ENCODE data around the gene CEACAM1. TPM values are rescaled to one million over a fixed set of nuclear protein-coding genes. Genes with fewer than 3 reads are reported as not detected.
"Not testable (repeated sequence)": the region's sequence is repeated elsewhere in the genome, so short reads cannot be mapped to it uniquely, and the experiment has no call there.

The CEACAM1 gene
- polyA plus RNA-seq, 6 donors from 2014 or later, result 2.8 to 4.3 (median 3.4) TPM; not detected in 1

DNA sequence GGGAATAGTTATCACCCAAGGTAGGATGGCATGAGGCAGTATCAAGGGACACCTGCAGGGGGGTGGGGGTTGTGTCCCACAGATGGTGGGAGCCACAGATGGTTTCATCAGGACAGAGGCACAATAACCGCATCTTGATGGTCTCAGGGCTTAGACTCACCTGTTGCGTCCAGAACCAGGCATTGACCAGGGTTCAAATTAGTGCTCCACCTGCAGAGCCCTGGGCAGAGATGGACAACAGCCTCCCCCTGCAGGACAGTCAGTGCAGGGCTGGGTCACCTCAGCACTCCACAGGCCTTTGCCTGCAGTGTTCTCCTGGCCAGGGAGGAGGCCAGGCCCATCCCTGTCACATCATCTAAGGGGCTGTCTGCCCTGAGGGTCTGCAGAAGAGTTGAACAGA, 14.5 kb upstream of the CEACAM1 start:
- DNase-seq (no peak), ATAC-seq (ENCODE audit: low read depth in 2 of 2) (no peak)
- Mint-ChIP-seq H3K4me3 (no peak overlapping the region), H3K36me3 (peaks cover 0 to 7% of the 10 kb centered on the region in 2 donors), H3K27ac (no peak overlapping the region), H3K9me3 (peaks cover 0 to 4% (median 1%) of the 10 kb centered on the region in 7 donors), H3K4me1 (no peaks in the 10 kb centered on the region), H3K27me3 (peaks cover 5 to 48% (median 25%) of the 10 kb centered on the region in 3 donors)

DNA sequence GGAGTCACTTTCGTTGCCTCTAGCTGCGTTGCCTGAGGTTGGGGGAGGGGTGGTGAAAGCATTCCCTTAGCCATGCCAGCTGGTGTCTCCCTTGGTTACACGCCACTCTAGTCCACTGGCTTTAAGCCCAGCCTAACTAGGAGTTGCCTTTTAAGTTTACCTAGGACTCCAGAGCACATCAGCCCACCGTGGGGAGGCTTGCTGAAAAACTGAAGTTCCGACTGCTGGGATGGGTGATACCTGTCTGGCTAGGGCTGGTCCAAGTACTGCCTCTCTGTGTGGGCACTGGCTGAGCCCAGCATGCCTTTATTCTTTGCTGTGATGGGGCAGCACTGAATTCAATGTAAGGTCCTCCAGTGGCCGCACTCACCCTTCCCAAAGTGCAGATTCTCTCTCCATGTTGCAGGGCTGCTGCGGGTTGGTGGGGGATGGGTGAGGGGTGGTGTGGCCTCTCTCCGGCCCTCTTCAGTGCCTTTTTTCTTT, 11.8 kb upstream of the CEACAM1 start:
- Mint-ChIP-seq H3K9me3 (peaks cover 0 to 4% (median 0%) of the 10 kb centered on the region in 7 donors), H3K4me1 (no peaks in the 10 kb centered on the region), H3K36me3 (no peaks in the 10 kb centered on the region), H3K27me3 (peaks cover 0 to 24% (median 6%) of the 10 kb centered on the region in 3 donors), H3K27ac (peak overlapping the region in 1 of 6 donors; percentile 27), H3K4me3 (no peak overlapping the region)
- DNase-seq (no peak), ATAC-seq (ENCODE audit: low read depth in 2 of 2) (no peak)

DNA sequence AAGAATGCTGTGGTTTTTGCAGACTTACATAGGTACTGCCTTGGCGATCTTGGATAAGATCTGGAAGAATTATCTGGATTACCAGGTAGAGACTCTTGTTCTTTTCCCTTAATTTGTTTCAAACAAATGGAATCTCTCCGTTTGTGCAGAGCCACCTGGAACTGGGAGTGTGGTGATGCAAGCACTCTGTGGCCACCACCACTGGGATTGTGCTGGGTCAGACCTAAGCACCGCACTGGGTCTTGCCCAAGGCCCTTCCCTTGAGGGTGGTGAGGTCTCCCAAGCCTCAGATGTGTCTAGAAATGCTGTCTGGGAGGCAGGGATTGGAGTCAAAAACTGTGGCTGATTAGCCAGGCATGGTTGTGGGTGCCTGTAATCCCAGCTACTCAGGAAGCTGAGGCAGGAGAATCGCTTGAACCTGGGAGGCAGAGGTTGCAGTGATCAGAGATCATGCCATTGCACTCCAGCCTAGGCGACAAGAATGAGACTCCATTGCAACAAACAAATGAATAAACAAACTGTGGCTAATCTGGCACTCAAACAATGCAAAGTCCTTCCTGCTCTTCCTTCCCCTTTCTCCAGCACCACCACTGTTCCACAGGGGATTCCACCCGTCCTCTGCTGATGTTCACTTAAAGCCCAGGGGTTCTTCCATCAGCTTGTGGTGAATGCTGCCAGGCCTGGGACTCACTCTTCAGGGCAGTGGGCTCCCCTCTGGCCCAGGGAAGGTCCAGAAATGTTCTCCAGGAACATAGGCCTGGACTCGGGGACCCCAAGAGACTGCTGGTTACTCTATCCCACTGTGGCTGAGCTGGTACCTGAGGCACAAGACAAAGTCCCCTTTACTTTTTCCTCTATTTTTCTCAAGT, 10.8 kb upstream of the CEACAM1 start:
- H3K4me1 Mint-ChIP-seq, result no peaks in the 10 kb centered on the region
- peaks cover 0 to 22% (median 6%) of the 10 kb centered on the region in 3 donors for H3K27me3 Mint-ChIP-seq
- H3K27ac Mint-ChIP-seq, result peak overlapping the region in 1 of 6 donors; percentile 45
- peaks cover 0 to 4% (median 0%) of the 10 kb centered on the region in 7 donors for H3K9me3 Mint-ChIP-seq
- no peak for ATAC-seq (ENCODE audit: low read depth in 2 of 2)
- no peaks in the 10 kb centered on the region for H3K36me3 Mint-ChIP-seq
- DNase-seq, result no peak
- H3K4me3 Mint-ChIP-seq, result no peak overlapping the region

DNA sequence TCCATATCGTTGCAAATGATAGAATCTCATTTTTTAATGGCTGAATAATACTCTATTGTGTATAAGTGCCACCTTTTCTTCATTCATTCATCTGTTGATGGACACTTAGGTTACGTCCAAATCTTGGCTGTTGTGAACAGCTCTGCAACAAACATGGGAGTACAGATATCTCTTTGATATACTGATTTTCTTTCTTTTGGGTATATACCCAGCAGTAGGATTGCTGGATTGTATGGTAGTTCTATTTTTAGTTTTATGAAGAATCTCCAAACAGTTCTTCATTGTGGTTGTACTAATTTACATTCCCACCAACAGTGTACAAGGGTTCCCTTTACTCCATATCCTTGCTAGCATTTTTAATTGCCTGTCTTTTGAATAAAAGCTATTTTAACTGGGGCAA, 7.0 kb upstream of the CEACAM1 start:
- not testable (repeated sequence) for ATAC-seq (ENCODE audit: low read depth in 2 of 2); H3K9me3 Mint-ChIP-seq; H3K36me3 Mint-ChIP-seq; H3K4me3 Mint-ChIP-seq; H3K4me1 Mint-ChIP-seq; DNase-seq
- Mint-ChIP-seq H3K27me3 (peaks cover 0 to 16% (median 6%) of the 10 kb centered on the region in 3 donors), H3K27ac (peak overlapping the region in 1 of 6 donors; percentile 6)

DNA sequence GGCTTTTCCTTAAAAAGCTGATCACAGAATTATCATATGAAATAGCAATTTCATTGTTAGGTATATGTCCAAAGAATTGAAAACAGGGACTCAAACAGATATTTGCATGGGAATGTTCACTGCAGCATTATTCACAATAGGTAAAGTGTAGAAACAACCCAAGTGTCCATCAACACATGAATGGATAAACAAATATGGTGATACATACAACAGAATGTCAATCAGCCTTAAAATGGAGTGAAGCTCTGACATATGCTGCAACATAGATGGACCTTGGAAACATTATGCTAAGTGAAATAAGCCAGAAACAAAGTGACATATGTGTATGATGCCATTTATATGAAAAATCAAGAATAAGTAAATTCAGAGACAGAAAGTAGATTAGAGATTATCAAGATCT, 6.1 kb upstream of the CEACAM1 start:
- ATAC-seq (ENCODE audit: low read depth in 2 of 2) (no peak), DNase-seq (no peak)
- H3K27me3 Mint-ChIP-seq, result peaks cover 0 to 12% (median 6%) of the 10 kb centered on the region in 3 donors
- no peaks in the 10 kb centered on the region for H3K36me3 Mint-ChIP-seq
- H3K4me1 Mint-ChIP-seq, result peaks cover 1 to 2% (median 2%) of the 10 kb centered on the region in 3 donors
- H3K9me3 Mint-ChIP-seq, result peaks cover 0 to 4% (median 0%) of the 10 kb centered on the region in 7 donors
- H3K4me3 Mint-ChIP-seq, result no peak overlapping the region
- peak overlapping the region in 1 of 6 donors; percentile 32 for H3K27ac Mint-ChIP-seq

DNA sequence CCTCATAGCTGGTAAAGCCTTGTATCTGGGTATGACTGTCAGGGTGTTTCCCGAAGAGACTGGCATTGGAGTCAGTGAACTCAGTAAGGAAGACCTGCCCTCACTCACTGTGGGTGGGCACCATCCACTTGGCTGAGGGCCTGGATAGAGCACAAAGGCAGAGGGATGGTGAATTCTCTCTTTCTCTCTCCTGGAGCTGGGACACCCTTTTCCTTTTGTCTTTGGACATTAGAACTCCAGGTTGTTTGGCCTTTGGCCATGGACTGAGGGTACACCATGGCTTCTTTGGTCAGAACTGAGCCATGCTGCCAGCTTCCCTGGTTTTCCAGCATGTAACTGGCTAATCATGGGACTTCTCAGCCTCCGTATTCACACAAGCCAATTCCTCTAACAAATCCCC, 4.6 kb upstream of the CEACAM1 start:
- no peaks in the 10 kb centered on the region for H3K27me3 Mint-ChIP-seq
- DNase-seq, result no peak
- no peak overlapping the region for H3K27ac Mint-ChIP-seq
- H3K9me3 Mint-ChIP-seq, result no peaks in the 10 kb centered on the region
- peaks cover 16 to 17% (median 17%) of the 10 kb centered on the region in 3 donors for H3K4me1 Mint-ChIP-seq
- no peaks in the 10 kb centered on the region for H3K36me3 Mint-ChIP-seq
- H3K4me3 Mint-ChIP-seq, result no peak overlapping the region
- no peak for ATAC-seq (ENCODE audit: low read depth in 2 of 2)

DNA sequence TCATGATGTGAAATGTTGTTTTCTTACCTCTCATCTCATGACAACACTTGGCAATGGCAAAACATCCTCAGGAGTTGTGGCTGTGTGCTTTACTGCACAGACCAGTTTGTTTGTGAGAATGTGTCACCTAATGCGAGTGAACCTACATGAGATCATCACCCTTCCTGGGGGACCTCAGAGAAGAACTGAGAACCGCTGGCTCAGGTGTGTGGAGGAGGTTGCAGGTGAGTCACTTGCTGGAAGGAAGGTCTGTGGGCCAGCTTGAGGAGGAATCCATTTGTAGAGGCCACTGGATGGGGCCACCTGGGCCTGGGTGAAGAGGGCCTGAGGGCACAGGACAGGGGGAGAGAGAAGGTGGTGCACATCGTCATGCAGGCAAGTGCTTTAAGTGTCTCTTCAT, 3.0 kb upstream of the CEACAM1 start:
- no peaks in the 10 kb centered on the region for H3K9me3 Mint-ChIP-seq
- H3K27ac Mint-ChIP-seq, result peak overlapping the region in 1 of 6 donors; percentile 33
- H3K4me3 Mint-ChIP-seq, result peak overlapping the region in 1 of 8 donors; percentile 48
- H3K4me1 Mint-ChIP-seq, result peaks cover 25 to 28% (median 26%) of the 10 kb centered on the region in 3 donors
- no peaks in the 10 kb centered on the region for H3K27me3 Mint-ChIP-seq
- H3K36me3 Mint-ChIP-seq, result no peaks in the 10 kb centered on the region
- no peak for ATAC-seq (ENCODE audit: low read depth in 2 of 2)
- DNase-seq, result no peak

DNA sequence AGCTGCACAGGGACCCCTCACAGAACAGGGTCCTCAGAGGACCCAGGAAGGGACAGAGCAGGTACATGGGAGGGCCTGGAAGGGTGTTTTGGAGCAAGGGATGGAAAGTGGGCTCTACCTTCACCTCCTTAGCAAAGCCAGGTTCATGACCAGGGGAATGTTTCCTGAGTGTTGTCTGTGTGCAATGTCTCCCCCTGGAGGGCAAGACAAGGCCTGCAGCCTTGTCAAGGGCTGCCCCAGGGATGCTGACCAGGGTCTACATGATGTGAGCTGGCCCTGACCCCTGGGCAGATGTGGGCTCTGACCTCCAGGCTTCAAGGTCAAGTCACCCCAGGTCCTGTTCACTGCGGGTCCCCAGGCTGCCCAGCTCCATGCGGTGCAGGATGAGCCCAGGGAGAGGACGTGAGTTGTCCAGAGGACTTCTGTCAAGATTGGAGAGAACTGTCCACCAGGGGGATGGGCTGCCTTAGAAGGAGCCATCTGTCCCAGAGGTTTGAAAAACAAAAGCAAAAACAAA, 1.0 kb upstream of the CEACAM1 start:
- Mint-ChIP-seq H3K36me3 (no peaks in the 10 kb centered on the region), H3K27ac (peak overlapping the region in 3 of 6 donors; percentile 14 to 97 (median 77))

DNA sequence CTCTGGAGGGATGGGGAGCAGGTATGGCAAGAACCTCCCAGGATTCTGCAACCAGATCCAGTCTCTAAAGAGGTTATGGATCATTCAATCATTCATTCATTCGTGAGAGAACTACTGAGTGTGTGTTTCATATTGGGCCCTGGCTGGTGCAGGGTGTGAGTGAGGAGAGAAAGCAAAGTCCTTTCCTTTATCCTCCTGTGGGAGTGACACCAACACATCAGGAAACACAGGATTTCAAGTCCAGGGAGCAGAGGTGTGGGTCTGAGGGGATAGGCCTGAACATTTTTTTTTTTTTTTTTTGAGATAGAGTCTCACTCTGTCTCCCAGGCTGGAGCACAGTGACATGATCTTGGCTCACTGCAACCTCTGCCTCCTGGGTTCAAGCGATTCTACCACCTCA, 3.3 kb downstream of the CEACAM1 start:
- peaks cover 7 to 9% of the 10 kb centered on the region in 2 donors for H3K36me3 Mint-ChIP-seq
- no peaks in the 10 kb centered on the region for H3K27me3 Mint-ChIP-seq
- H3K9me3 Mint-ChIP-seq, result no peaks in the 10 kb centered on the region
- no peak overlapping the region for H3K4me3 Mint-ChIP-seq
- H3K4me1 Mint-ChIP-seq, result peaks cover 41 to 58% (median 48%) of the 10 kb centered on the region in 3 donors
- ATAC-seq (ENCODE audit: low read depth in 2 of 2) (no peak), DNase-seq (no peak)
- peak overlapping the region in 3 of 6 donors; percentile 51 to 91 (median 59) for H3K27ac Mint-ChIP-seq

More for the DNA sequence above, 1.0 kb upstream of the CEACAM1 start:
- H3K27me3 Mint-ChIP-seq, result no peaks in the 10 kb centered on the region
- H3K9me3 Mint-ChIP-seq, result no peaks in the 10 kb centered on the region
- peak overlapping the region; percentile 76 to 97 (median 88) for H3K4me3 Mint-ChIP-seq
- peak; percentile 71 to 85 for ATAC-seq (ENCODE audit: low read depth in 2 of 2)
- peaks cover 29 to 38% (median 33%) of the 10 kb centered on the region in 3 donors for H3K4me1 Mint-ChIP-seq
- DNase-seq, result peak; percentile 68

DNA sequence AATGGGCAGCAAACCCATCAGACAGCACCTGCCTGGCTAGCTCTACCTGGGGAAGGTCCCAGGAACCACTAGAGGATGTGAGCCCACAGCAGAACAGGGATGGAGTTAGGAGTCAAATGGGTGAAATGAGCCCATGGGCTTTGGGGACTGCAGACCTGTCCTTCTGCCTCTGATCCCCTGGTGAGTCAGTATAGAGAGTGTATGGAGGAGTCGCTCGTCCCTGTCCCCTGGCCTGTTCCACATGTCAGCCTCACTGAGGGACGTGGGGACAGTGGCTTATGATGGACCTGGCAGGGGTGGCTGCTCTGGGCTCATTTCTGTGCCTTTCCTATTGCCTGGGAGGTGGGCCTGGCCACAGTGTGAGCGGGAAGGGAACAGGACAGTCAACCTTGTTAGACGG, 4.0 kb downstream of the CEACAM1 start:
- peak overlapping the region in 1 of 8 donors; percentile 20 for H3K4me3 Mint-ChIP-seq
- H3K9me3 Mint-ChIP-seq, result no peaks in the 10 kb centered on the region

DNA sequence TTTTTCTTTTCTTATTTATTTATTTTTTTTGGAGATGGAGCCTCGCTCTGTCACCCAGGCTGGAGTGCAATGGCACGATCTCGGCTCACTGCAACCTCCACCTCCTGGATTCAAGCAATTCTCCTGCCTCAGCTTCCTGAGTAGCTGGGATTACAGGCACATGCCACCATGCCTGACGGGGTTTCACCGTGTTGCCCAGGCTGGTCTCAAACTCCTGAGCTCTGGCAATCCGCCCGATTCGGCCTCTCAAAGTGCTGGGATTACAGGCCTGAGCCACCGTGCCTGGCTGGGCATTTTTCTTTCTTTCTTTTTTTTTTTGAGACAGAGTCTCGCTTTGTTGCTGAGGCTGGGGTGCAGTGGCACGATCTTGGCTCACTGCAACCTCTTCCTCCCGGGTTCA, 6.0 kb downstream of the CEACAM1 start:
- H3K36me3 Mint-ChIP-seq, result not testable (repeated sequence)
- H3K4me1 Mint-ChIP-seq, result peaks cover 19 to 35% (median 26%) of the 10 kb centered on the region in 3 donors

More for the DNA sequence above, 4.0 kb downstream of the CEACAM1 start:
- Mint-ChIP-seq H3K27ac (peak overlapping the region in 5 of 6 donors; percentile 17 to 91 (median 21)), H3K27me3 (no peaks in the 10 kb centered on the region), H3K36me3 (peaks cover 7 to 9% of the 10 kb centered on the region in 2 donors), H3K4me1 (peaks cover 39 to 54% (median 45%) of the 10 kb centered on the region in 3 donors)
- DNase-seq, result no peak
- no peak for ATAC-seq (ENCODE audit: low read depth in 2 of 2)

DNA sequence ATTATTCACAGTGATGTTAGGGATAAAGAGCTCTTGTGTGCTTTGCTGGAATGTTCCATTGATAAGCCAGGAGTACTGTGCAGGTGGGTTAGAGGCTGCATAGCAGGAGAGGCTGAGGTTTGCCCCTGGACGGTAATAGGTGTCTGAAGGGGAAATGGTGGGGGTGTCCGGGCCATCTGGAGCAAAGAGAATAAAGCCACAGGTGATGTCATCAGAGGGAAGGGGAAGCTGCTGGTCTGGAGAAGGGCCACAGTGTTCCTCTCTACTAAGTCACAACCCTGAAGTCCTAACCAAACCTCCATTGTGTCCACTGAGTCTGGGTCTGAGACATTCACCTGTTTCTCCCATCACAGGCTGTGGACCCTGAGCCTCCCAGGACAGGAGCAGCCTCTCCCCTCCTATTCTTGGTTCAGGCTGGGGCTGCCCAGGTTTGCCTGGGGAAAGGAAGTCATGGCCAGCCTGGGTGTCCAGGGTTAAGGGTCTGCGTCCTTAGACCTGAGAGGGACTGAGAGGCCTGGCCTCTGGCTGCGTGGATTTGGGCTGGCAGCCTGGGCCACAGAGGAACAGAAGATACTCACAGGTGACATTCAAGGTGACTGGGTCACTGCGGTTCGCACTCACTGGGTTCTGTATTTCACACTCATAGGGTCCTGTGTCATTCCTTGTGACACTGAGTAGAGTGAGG, 6.8 kb downstream of the CEACAM1 start:
- DNase-seq (no peak), ATAC-seq (ENCODE audit: low read depth in 2 of 2) (no peak)
- peak overlapping the region in 1 of 6 donors; percentile 52 for H3K27ac Mint-ChIP-seq
- H3K27me3 Mint-ChIP-seq, result no peaks in the 10 kb centered on the region
- H3K4me3 Mint-ChIP-seq, result no peak overlapping the region
- no peaks in the 10 kb centered on the region for H3K9me3 Mint-ChIP-seq
- peaks cover 7 to 9% of the 10 kb centered on the region in 2 donors for H3K36me3 Mint-ChIP-seq
- H3K4me1 Mint-ChIP-seq, result peaks cover 16 to 32% (median 20%) of the 10 kb centered on the region in 3 donors

More for the DNA sequence above, 6.0 kb downstream of the CEACAM1 start:
- DNase-seq; H3K9me3 Mint-ChIP-seq; H3K4me3 Mint-ChIP-seq; H3K27ac Mint-ChIP-seq; H3K27me3 Mint-ChIP-seq; ATAC-seq (ENCODE audit: low read depth in 2 of 2): not testable (repeated sequence)

DNA sequence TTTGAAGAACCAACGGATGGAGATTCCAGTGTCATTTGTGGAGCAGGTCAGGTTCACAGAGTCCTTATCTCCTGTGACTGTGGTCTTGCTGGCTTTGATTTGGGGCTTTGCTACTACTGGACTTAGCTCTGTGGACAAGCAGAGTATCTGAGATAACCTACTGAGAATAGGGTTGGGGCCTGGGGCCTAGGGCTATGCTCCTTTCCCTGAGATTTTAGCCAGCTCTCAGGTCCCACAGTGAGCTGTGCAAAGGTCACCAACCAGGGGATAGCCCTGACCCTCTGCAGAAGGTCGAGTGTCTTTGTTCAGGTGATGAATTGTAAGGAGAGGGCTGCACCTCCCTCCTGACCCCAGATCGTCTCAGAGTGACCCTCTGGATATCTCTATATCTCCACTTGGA, 9.2 kb downstream of the CEACAM1 start:
- ATAC-seq (ENCODE audit: low read depth in 2 of 2) (no peak), DNase-seq (no peak)
- no peaks in the 10 kb centered on the region for H3K27me3 Mint-ChIP-seq
- peaks cover 9 to 23% (median 10%) of the 10 kb centered on the region in 3 donors for H3K4me1 Mint-ChIP-seq
- no peaks in the 10 kb centered on the region for H3K9me3 Mint-ChIP-seq
- peak overlapping the region in 1 of 6 donors; percentile 49 for H3K27ac Mint-ChIP-seq
- H3K36me3 Mint-ChIP-seq, result peaks cover 7 to 12% of the 10 kb centered on the region in 2 donors
- H3K4me3 Mint-ChIP-seq, result no peak overlapping the region
